HepG2 (cell line): ENCODE measurements around the gene CCSER1. TPM values are rescaled to one million over a fixed set of nuclear protein-coding genes. Genes with fewer than 3 reads are reported as not detected.

ENCODE experiments used
- ATAC-seq: fragments of 200-7000 bp; cut with Tn5 transposase; 3 replicates; pipeline ENCODE4 v1.9.1; 2020; ENCODE audit warnings: mild to moderate bottlenecking, moderate library complexity
- BruUV-seq: library from RNA; stranded (reverse); fragments of 400-500 nt; replicated peaks from 2 replicates; lab custom pipeline; 2021; lab: Mats Ljungman, UMichigan
- CTCF ChIA-PET: fragments of 300-600 bp; formaldehyde crosslinking; extraction: SDS; loops from one replicate; lab custom pipeline; 2021; ENCODE audit warnings: low total read pairs, inconsistent platforms, low intra/inter-chr PET ratio; lab: Yijun Ruan, JAX
- POLR2A ChIA-PET: fragments of 350-600 bp; sonication (Branson Sonifier 250); formaldehyde crosslinking; loops from one replicate; lab custom pipeline; 2020; ENCODE audit warnings: antibody characterized with exemption, inconsistent platforms; lab: Yijun Ruan, JAX
- DNase-seq: peaks from one replicate; pipeline ENCODE4 v3.0.0-alpha.2; 2015; ENCODE audit warnings: low spot score
- FAIRE-seq: peaks from 3 replicates; lab custom pipeline; 2011; peaks lifted over from hg19 to GRCh38; lab: Jason Lieb, UNC
- H2AFZ ChIP-seq: one replicate; pipeline ENCODE4 v1.6.1; 2011; ENCODE audit warnings: low read length, inconsistent platforms
- H3K27ac ChIP-seq: fragments of 300-600 bp; 3 replicates; pipeline ENCODE4 v1.8.0; 2011; ENCODE audit warnings: mixed run types, mild to moderate bottlenecking, mixed read lengths, low read length, inconsistent platforms; ENCODE audit not compliant: insufficient read depth; ENCODE audit errors: extremely low read length
- H3K27me3 ChIP-seq, 2 experiments: fragments of 200-600 bp in 1 of 2; 2 replicates in 1 of 2; 3 replicates in 1 of 2; pipeline versions ENCODE4 v1.6.0 to v1.8.0; 2011; ENCODE audit warnings: low read length in 2 of 2, mild to moderate bottlenecking in 2 of 2, moderate library complexity in 2 of 2, inconsistent platforms in 1 of 2; ENCODE audit not compliant: insufficient read depth in 2 of 2, control insufficient read depth in 1 of 2
- H3K36me3 ChIP-seq, 2 experiments: fragments of 200-600 bp in 1 of 2; replicated peaks in 1 of 2; 2 replicates in 1 of 2; 3 replicates in 1 of 2; pipeline versions ENCODE4 v1.5.1 to v1.8.0; 2011; ENCODE audit warnings: low read length in 2 of 2, inconsistent platforms in 1 of 2; ENCODE audit not compliant: insufficient read depth in 2 of 2, control insufficient read depth in 1 of 2
- H3K4me1 ChIP-seq: 2 replicates; pipeline ENCODE4 v1.5.1; 2012; ENCODE audit warnings: low read length, inconsistent platforms; ENCODE audit not compliant: insufficient read depth
- H3K4me2 ChIP-seq: 2 replicates; pipeline ENCODE4 v1.6.0; 2011; ENCODE audit warnings: low read depth, low read length, inconsistent platforms
- H3K4me3 ChIP-seq, 3 experiments: fragments of 200-600 bp in 1 of 3; sonication (generic), shearing (Covaris generic) in 1 of 3; replicated peaks in 1 of 3; 2 replicates each; pipeline ENCODE4 v1.5.1; 2011 to 2016; ENCODE audit warnings: low read length in 3 of 3, inconsistent platforms in 2 of 3, low read depth in 2 of 3, mild to moderate bottlenecking in 2 of 3, control low read depth in 1 of 3, mixed read lengths in 1 of 3; ENCODE audit not compliant: insufficient read depth in 1 of 3
- H3K79me2 ChIP-seq: one replicate; pipeline ENCODE4 v1.6.1; 2011; ENCODE audit warnings: low read length, inconsistent platforms; ENCODE audit not compliant: insufficient read depth
- H3K9ac ChIP-seq: 2 replicates; pipeline ENCODE4 v1.6.0; 2011; ENCODE audit warnings: mild to moderate bottlenecking, low read depth, low read length, inconsistent platforms; ENCODE audit not compliant: insufficient read depth
- H3K9me3 ChIP-seq: 2 replicates; pipeline ENCODE4 v1.5.1; 2012; ENCODE audit warnings: mild to moderate bottlenecking, low read length
- H4K20me1 ChIP-seq: 2 replicates; pipeline ENCODE4 v1.6.0; 2011; ENCODE audit warnings: inconsistent platforms, mild to moderate bottlenecking, low read length, moderate library complexity; ENCODE audit not compliant: insufficient read depth
- GTF2F1 ChIP-seq: fragments of 150-350 bp; IDR thresholded peaks from 2 replicates; pipeline ENCODE4 v1.6.1; 2014; ENCODE audit warnings: low read length
- HINFP ChIP-seq: sonication (generic); formaldehyde crosslinking; IDR thresholded peaks from 2 replicates; pipeline ENCODE4 v1.4.0; 2020; ENCODE audit warnings: low read depth, mild to moderate bottlenecking, missing genetic modification reagents
- KDM5A ChIP-seq: fragments of 200-600 bp; sonication (generic); IDR thresholded peaks from 2 replicates; pipeline ENCODE4 v1.7.0; 2018; ENCODE audit warnings: antibody characterized with exemption, mild to moderate bottlenecking, low read length, borderline replicate concordance
- PATZ1 ChIP-seq: sonication (generic); formaldehyde crosslinking; IDR thresholded peaks from 2 replicates; pipeline ENCODE4 v1.4.0; 2020; ENCODE audit warnings: missing genetic modification reagents
- POGZ ChIP-seq: sonication (generic); formaldehyde crosslinking; IDR thresholded peaks from 2 replicates; pipeline ENCODE4 v1.4.0; 2020; ENCODE audit warnings: mild to moderate bottlenecking, missing genetic modification reagents
- POLR2A ChIP-seq, 2 experiments: IDR thresholded peaks; 2 replicates each; pipeline ENCODE4 v1.6.1; 2011; ENCODE audit warnings: low read depth in 2 of 2, low read length in 2 of 2, mild to moderate bottlenecking in 1 of 2, moderate library complexity in 1 of 2; ENCODE audit not compliant: insufficient read depth in 1 of 2
- POLR2AphosphoS5 ChIP-seq: IDR thresholded peaks from 2 replicates; pipeline ENCODE4 v1.6.1; 2012; ENCODE audit warnings: low read depth, low read length
- PRDM10 ChIP-seq: sonication (generic); formaldehyde crosslinking; IDR thresholded peaks from 2 replicates; pipeline ENCODE4 v1.4.0; 2020; ENCODE audit warnings: low read depth, missing genetic modification reagents
- PRPF4 ChIP-seq: fragments of 200-400 bp; formaldehyde crosslinking; IDR thresholded peaks from 2 replicates; pipeline ENCODE4 v1.6.1; 2016; ENCODE audit warnings: low read length, low read depth; ENCODE audit not compliant: poor library complexity, severe bottlenecking
- SAFB2 ChIP-seq: sonication (generic); formaldehyde crosslinking; IDR thresholded peaks from 2 replicates; pipeline ENCODE4 v1.5.1; 2020; ENCODE audit warnings: missing genetic modification reagents, low read depth, mild to moderate bottlenecking, borderline replicate concordance
- SIN3B ChIP-seq: fragments of 150-350 bp; IDR thresholded peaks from 2 replicates; pipeline ENCODE4 v1.6.1; 2014; ENCODE audit warnings: low read length
- SP1 ChIP-seq, 2 experiments: fragments of 450-650 bp in 1 of 2; sonication (generic) in 1 of 2; formaldehyde crosslinking in 1 of 2; IDR thresholded peaks; 2 replicates each; pipeline versions ENCODE4 v1.4.0 to v1.6.1; 2016 to 2020; ENCODE audit warnings: missing genetic modification reagents in 1 of 2
- TRIM24 ChIP-seq: sonication (generic); formaldehyde crosslinking; IDR thresholded peaks from 2 replicates; pipeline ENCODE4 v1.8.0; 2022; ENCODE audit warnings: mild to moderate bottlenecking, missing genetic modification reagents
- ZNF674 ChIP-seq: sonication (generic); formaldehyde crosslinking; IDR thresholded peaks from 2 replicates; pipeline ENCODE4 v1.5.0; 2020; ENCODE audit warnings: low read depth, mild to moderate bottlenecking, missing genetic modification reagents
- ZNF768 ChIP-seq: sonication (generic); formaldehyde crosslinking; IDR thresholded peaks from 2 replicates; pipeline ENCODE4 v1.4.0; 2020; ENCODE audit warnings: missing genetic modification reagents
- ZNF777 ChIP-seq: sonication (generic); formaldehyde crosslinking; IDR thresholded peaks from 2 replicates; pipeline ENCODE4 v1.4.0; 2020; ENCODE audit warnings: missing genetic modification reagents
- WGBS: methylation state at CpG from one replicate; pipeline ENCODE4 v1.1.6; 2017; ENCODE audit warnings: low lambda C conversion rate; 5-methylcytosine and 5-hydroxymethylcytosine counted together
- in situ Hi-C: cut with HindIII; loops from 2 replicates; pipeline ENCODE4 v1.10.0; 2017; ENCODE audit warnings: low pct_unique_long_range_greater_than_20kb; ENCODE audit not compliant: extremely low pct_ligation_motif_present
- intact Hi-C: fragments of 100-400 bp; cut with micrococcal nuclease; formaldehyde crosslinking; loops from one replicate; pipeline ENCODE4 v1.10.0; 2022; ENCODE audit not compliant: unreplicated experiment
- polyA plus RNA-seq, 8 experiments: library from polyadenylated mRNA; depleted of rRNA in 3 of 8; stranded (reverse) in 7 of 8; unstranded in 1 of 8; fragments of >200 nt; fragmentation: Illumina TruSeq in 4 of 8; extraction: Trizol in 4 of 8; gene quantifications; 2 replicates each; pipeline versions ENCODE4 v1.2.1 to v1.2.3, GENCODE V29; 2011 to 2016; ENCODE audit warnings: low read depth in 4 of 8, missing spikeins in 1 of 8, mixed read lengths in 1 of 8; ENCODE audit not compliant: insufficient read depth in 1 of 8
- total RNA-seq, 5 experiments: library from RNA; depleted of rRNA; stranded (reverse); fragments of >200 nt; fragmentation: Illumina TruSeq; extraction: Trizol; gene quantifications; 2 replicates each; pipeline ENCODE4 v1.2.3, GENCODE V29; 2016; ENCODE audit warnings: low read depth in 1 of 5
- TF ChIP-seq, protein P1 (sequence below): sonication (generic); formaldehyde crosslinking; IDR thresholded peaks from 2 replicates; pipeline ENCODE4 v1.8.0; 2022; ENCODE audit warnings: missing genetic modification reagents, mild to moderate bottlenecking, moderate library complexity, borderline replicate concordance

The CCSER1 gene
- total and polyA plus RNA-seq, 2 of the 13 experiments (the other 11 are each of a cell fraction or from before 2014, with no cell fraction given), result not detected

GRCh38 chr4:91567594-91567993, 1440.4 kb downstream of the CCSER1 start:
- in situ Hi-C loops, result no loop called here
- no peaks in the 10 kb centered on the region for H3K36me3 ChIP-seq
- intact Hi-C loops, result no loop called here
- no peak overlapping the region for H3K4me2 ChIP-seq
- no peaks in the 10 kb centered on the region for H3K79me2 ChIP-seq
- WGBS, result 0% methylated on average over 1 of the region's 1 CpG
- BruUV-seq, result no TSS peak
- no peak overlapping the region for H3K9ac ChIP-seq
- POLR2A ChIA-PET, result no interaction called here
- no peaks in the 10 kb centered on the region for H4K20me1 ChIP-seq
- H2AFZ ChIP-seq, result no peak overlapping the region
- H3K9me3 ChIP-seq, result peaks cover 88% of the 10 kb centered on the region
- no peak for FAIRE-seq
- H3K27ac ChIP-seq, result no peak overlapping the region
- ATAC-seq, result no peak
- no peak overlapping the region for H3K4me3 ChIP-seq
- no peaks in the 10 kb centered on the region for H3K27me3 ChIP-seq
- CTCF ChIA-PET, result no interaction called here
- H3K4me1 ChIP-seq, result no peaks in the 10 kb centered on the region
- DNase-seq, result no peak
- TF ChIP-seq SP1 (IDR thresholded peaks at IDR 0.05), result no peak
- TF ChIP-seq SP1 (CRISPR knock-in tag; IDR thresholded peaks at IDR 0.05), result no peak
- TF ChIP-seq HINFP (CRISPR knock-in tag), result no peak
- no peak for TF ChIP-seq ZNF777
- no peak for TF ChIP-seq TRIM24 (CRISPR knock-in tag)
- TF ChIP-seq KDM5A, result no peak
- TF ChIP-seq PRPF4, result no peak
- no peak for TF ChIP-seq POLR2AphosphoS5
- TF ChIP-seq POLR2A (IDR thresholded peaks at IDR 0.05; ENCODE audit: insufficient read depth in 1 of 2, low read depth in 2 of 2, low read length in 2 of 2), result no peak
- TF ChIP-seq, protein P1, sequence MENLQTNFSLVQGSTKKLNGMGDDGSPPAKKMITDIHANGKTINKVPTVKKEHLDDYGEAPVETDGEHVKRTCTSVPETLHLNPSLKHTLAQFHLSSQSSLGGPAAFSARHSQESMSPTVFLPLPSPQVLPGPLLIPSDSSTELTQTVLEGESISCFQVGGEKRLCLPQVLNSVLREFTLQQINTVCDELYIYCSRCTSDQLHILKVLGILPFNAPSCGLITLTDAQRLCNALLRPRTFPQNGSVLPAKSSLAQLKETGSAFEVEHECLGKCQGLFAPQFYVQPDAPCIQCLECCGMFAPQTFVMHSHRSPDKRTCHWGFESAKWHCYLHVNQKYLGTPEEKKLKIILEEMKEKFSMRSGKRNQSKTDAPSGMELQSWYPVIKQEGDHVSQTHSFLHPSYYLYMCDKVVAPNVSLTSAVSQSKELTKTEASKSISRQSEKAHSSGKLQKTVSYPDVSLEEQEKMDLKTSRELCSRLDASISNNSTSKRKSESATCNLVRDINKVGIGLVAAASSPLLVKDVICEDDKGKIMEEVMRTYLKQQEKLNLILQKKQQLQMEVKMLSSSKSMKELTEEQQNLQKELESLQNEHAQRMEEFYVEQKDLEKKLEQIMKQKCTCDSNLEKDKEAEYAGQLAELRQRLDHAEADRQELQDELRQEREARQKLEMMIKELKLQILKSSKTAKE, result no peak
- no peak for TF ChIP-seq GTF2F1
- TF ChIP-seq SAFB2 (CRISPR knock-in tag), result no peak
- no peak for TF ChIP-seq SIN3B
- no peak for TF ChIP-seq ZNF674
- no peak for TF ChIP-seq PRDM10 (CRISPR knock-in tag)
- TF ChIP-seq PATZ1, result no peak
- no peak for TF ChIP-seq POGZ (CRISPR knock-in tag)
- no peak for TF ChIP-seq ZNF768 (CRISPR knock-in tag)
